ENCODE data around the gene RAD51AP2.

- TF ChIP-seq POLR2AphosphoS5 (IDR thresholded peaks at IDR 0.05): no peak
- no peak for TF ChIP-seq CTCF (IDR thresholded peaks at IDR 0.05)
These were observed 32.7 kb upstream of the RAD51AP2 start for GRCh38 chr2:17550907-17551306.
